ENCODE data around the gene PWWP2B. TPM values are rescaled to one million over a fixed set of nuclear protein-coding genes. Genes with fewer than 3 reads are reported as not detected.

PWWP2B gene
- total and polyA plus RNA-seq, 2 of the 4 experiments (the other 2 are of a cell fraction), result 1.7 to 2.2 TPM

GRCh38 chr10:132464256-132465192, 67.5 kb downstream of the PWWP2B start (continued):
- no peak for TF ChIP-seq SMC3 (IDR thresholded peaks at IDR 0.05; ENCODE audit: low read depth, low read length)

DNA sequence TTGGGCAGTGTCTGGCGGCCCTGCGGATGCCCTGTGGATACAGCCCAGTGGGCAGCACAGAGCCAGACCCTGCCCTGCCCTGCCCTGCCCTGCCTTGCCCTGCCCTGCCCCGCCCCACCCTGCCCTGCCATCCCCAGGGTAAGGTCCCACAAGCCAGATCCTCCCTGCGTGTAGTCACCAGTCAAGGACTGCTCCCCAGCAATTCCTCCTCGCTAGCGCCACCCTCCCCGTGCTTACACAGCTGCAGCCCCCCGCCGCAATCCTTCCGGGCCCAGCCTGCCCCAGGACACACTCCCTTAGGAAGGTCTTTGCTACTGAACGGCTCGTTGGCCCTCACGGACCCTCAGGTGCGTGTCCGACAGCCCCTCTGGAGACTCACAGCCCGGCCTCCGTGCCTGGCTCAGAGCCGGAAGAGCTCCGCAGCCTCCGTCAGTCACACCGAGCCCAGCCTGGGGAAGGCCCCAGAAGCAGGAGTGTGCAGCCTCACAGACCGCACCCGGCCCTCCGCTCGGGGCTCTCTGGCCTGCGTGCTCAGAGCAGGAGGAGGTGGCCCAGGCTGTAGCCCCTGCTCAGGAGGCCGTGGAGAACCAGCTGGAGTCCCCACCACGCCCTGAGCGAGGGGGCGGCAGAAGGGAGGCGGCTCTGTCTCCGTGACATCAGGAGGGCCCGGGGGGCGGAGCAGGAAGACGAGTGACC, 68.3 kb downstream of the PWWP2B start:
- POLR2A ChIA-PET (ENCODE audit: unreplicated experiment), result no interaction called here
- Histone ChIP-seq H2AFZ (replicated peaks; ENCODE audit: low read length, poor library complexity) (no peak overlapping the region), H3K9me1 (ENCODE audit: insufficient read depth, low read length) (no peaks in the 10 kb centered on the region), H3K14ac (replicated peaks; ENCODE audit: low read depth, low read length) (no peak overlapping the region), H2BK5ac (ENCODE audit: low read depth, low read length, poor library complexity, severe bottlenecking) (no peak overlapping the region), H3K4ac (ENCODE audit: low read depth, low read length) (no peak overlapping the region), H2BK15ac (ENCODE audit: low read depth, low read length) (no peak overlapping the region), H3K27ac (ENCODE audit: insufficient read depth, low read length) (no peak overlapping the region), H2BK120ac (ENCODE audit: low read depth, low read length) (no peak overlapping the region), H3K79me1 (ENCODE audit: low read depth in 1 of 2, low read length in 2 of 2) (no peaks in the 10 kb centered on the region), H3K4me3 (ENCODE audit: insufficient read depth, low read depth, low read length) (no peak overlapping the region), H4K20me1 (ENCODE audit: insufficient read depth, low read length) (no peaks in the 10 kb centered on the region), H4K91ac (ENCODE audit: insufficient read depth, low read depth, low read length) (no peak overlapping the region), H3K9me3 (ENCODE audit: control insufficient read depth, insufficient read depth, low read length) (no peaks in the 10 kb centered on the region), H2AK5ac (ENCODE audit: low read depth, low read length) (no peak overlapping the region), H3K4me2 (ENCODE audit: low read depth, low read length) (no peak overlapping the region), H2BK20ac (ENCODE audit: low read depth, low read length) (no peak overlapping the region), H4K5ac (ENCODE audit: low read depth, low read length) (no peak overlapping the region), H3K36me3 (ENCODE audit: control insufficient read depth, insufficient read depth, low read length) (no peaks in the 10 kb centered on the region), H4K8ac (ENCODE audit: low read depth in 2 of 2, low read length in 2 of 2) (no peak overlapping the region), H3K23ac (ENCODE audit: low read depth, low read length) (no peak overlapping the region), H3K4me1 (ENCODE audit: control insufficient read depth, insufficient read depth, low read length) (no peaks in the 10 kb centered on the region; the same call in 1 of the 2 replicates), H2AK9ac (replicated peaks; ENCODE audit: low read depth, low read length, poor library complexity) (no peak overlapping the region), H3K18ac (ENCODE audit: low read depth, low read length) (no peak overlapping the region), H3K9ac (ENCODE audit: low read depth, low read length) (no peak overlapping the region), H3K56ac (ENCODE audit: extremely low read depth, insufficient read depth, low read length) (no peak overlapping the region), H3K27me3 (ENCODE audit: control insufficient read depth, insufficient read depth, low read length) (peaks cover 4% of the 10 kb centered on the region; the same call in 1 of the 2 replicates)
- DNase-seq (no peak), ATAC-seq (ENCODE audit: low read depth) (no peak)
- dilution Hi-C loops (cut with HindIII; ENCODE audit: low sequenced_read_pairs, unreplicated experiment), result no loop called here
- no TSS peak for BruUV-seq (replicated peaks)
- 82% methylated on average over 28 of the region's 35 CpGs; no CpG with 5 or more reads in 1 of the 2 experiments for WGBS, 2 experiments (ENCODE audit: extremely low coverage in 2 of 2, insufficient read length in 1 of 2)
- intact Hi-C loops (cut with micrococcal nuclease), result no loop called here
- TF ChIP-seq, protein P1, sequence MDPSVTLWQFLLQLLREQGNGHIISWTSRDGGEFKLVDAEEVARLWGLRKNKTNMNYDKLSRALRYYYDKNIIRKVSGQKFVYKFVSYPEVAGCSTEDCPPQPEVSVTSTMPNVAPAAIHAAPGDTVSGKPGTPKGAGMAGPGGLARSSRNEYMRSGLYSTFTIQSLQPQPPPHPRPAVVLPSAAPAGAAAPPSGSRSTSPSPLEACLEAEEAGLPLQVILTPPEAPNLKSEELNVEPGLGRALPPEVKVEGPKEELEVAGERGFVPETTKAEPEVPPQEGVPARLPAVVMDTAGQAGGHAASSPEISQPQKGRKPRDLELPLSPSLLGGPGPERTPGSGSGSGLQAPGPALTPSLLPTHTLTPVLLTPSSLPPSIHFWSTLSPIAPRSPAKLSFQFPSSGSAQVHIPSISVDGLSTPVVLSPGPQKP (IDR thresholded peaks at IDR 0.05; ENCODE audit: borderline replicate concordance, low read depth, low read length), result no peak
- TF ChIP-seq CEBPB (IDR thresholded peaks at IDR 0.05; ENCODE audit: low read depth, low read length) (no peak), RAD21 (IDR thresholded peaks at IDR 0.05; ENCODE audit: low read length) (no peak), SMC3 (IDR thresholded peaks at IDR 0.05; ENCODE audit: low read depth, low read length) (no peak), CHD1 (IDR thresholded peaks at IDR 0.05; ENCODE audit: low read depth, low read length) (no peak), BHLHE40 (IDR thresholded peaks at IDR 0.05; ENCODE audit: low read depth, low read length) (no peak), RCOR1 (IDR thresholded peaks at IDR 0.05; ENCODE audit: insufficient replicate concordance, low read length) (no peak), POLR2A (IDR thresholded peaks at IDR 0.05; ENCODE audit: low read depth, low read length) (no peak), MAFK (IDR thresholded peaks at IDR 0.05; ENCODE audit: low read depth, low read length) (no peak)
- in situ Hi-C loops (cut with MboI; ENCODE audit: low sequenced_read_pairs), result no loop called here
- CTCF ChIA-PET, result no interaction called here

All from IMR-90 (cell line).